Measurements from ENCODE around the gene HINT1. TPM values are rescaled to one million over a fixed set of nuclear protein-coding genes. Genes with fewer than 3 reads are reported as not detected.

Gene HINT1
- 447 to 559 TPM (median 478 TPM) in 5 replicates for total RNA-seq (2022; extraction: Qiagen RNA extraction; ENCODE audit: low read depth)

DNA sequence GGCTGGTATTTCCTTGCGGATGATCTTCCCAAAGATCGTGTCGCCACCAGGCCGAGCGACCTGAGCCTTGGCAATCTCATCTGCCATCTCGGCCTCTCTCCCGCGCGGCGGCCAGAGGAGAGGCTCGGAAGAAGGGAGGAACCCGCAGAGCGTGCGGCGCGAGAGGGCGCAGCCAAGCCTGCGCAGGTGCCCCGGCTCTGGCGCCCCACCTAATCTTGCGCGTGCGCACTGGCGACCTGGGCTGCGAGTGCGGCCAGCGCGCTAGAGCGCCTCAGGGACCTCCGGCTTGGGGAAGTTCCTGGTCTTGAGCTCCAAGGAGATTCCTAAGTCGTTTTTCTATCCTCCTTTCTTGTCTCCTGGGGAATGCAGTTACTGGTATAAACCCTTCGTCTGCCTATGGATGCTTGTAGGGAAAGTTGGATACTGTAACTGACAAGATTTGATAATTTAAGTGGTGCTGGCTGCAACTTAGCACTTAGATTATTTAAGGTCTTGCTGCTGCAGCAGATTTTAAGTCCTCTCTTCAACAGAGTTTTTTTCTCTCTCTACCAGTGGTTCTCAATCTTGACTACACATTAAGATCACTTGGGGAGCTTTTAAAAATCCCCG, at the start of gene HINT1:
Gene HINT1, minus strand, starts transcription at position 138 of the 609 bp plus-strand sequence. Its CDS starts 51 bp downstream, at position 87.

DNA sequence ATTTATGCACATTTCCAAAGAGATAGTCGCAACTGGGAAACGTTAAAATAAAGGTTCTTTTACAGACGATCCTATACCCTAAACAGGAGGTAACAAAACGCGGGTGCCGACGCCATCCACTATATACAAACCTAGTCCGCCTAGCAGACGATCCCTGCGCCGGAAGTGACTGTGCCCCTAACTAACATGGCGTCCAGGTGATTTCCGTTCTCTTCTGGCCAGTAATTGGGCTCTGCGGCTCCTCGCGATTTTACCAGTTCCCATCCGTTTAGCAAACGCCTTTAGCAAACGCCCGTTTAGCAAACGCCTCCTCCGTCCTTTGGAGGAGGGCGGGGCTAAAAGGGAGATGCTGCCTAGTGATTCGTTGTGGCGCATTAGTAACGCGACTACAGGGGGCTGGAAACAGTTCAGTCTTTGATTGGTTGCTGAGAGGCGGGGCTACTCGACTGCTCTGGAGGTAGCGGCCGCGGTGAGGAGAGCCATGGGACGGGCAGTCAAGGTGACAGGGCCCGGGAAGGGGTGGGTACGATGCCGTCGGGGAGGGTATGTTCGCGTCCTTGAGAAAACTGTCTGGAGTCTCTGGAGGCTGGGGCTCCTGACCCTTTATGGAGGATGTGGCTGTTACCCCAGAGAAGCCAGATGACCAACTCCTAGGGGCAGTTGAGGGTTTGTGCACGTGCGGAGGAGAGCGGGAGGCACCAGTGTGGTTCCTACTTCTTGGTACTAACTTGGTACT, 5.7 kb upstream of the HINT1 start, which contains the start of gene LYRM7:
Gene LYRM7, plus strand, starts transcription at position 405 of the 736 bp plus-strand sequence. Its CDS starts 77 bp downstream, at position 482.

Other genes starting within 250 kb of the HINT1 start
- 2.8 to 9.1 TPM (median 3.0 TPM) in 5 replicates for gene LYRM7, start 5.7 kb upstream of the HINT1 start, total RNA-seq (2022; extraction: Qiagen RNA extraction; ENCODE audit: low read depth)
- 19.1 to 33.0 TPM (median 29.2 TPM) in 5 replicates for gene CDC42SE2, start 98.8 kb upstream of the HINT1 start, total RNA-seq (2022; extraction: Qiagen RNA extraction; ENCODE audit: low read depth)